Lower lobe of right lung (tissue), 2 donors: Measurements from ENCODE around the gene ADCY5. TPM values are rescaled to one million over a fixed set of nuclear protein-coding genes. Genes with fewer than 3 reads are reported as not detected.

Experiments
- ATAC-seq, 2 donors: fragments of 200-7000 bp; cut with Tn5 transposase; one replicate each; pipeline ENCODE4 v1.9.1; 2020 to 2022; ENCODE audit warnings: mild to moderate bottlenecking in 2 of 2, moderate library complexity in 2 of 2
- DNase-seq: peaks from one replicate; pipeline ENCODE4 v3.0.0-alpha.2; 2020
- H3K27ac ChIP-seq: fragments of 200-600 bp; one replicate; pipeline ENCODE4 v1.8.0; 2022
- H3K27me3 ChIP-seq: fragments of 200-600 bp; one replicate; pipeline ENCODE4 v1.8.0; 2022; ENCODE audit warnings: low read depth
- H3K36me3 ChIP-seq: fragments of 200-600 bp; one replicate; pipeline ENCODE4 v1.8.0; 2022; ENCODE audit warnings: mild to moderate bottlenecking
- H3K4me1 ChIP-seq: fragments of 200-600 bp; one replicate; pipeline ENCODE4 v1.8.0; 2022
- H3K4me3 ChIP-seq: fragments of 200-600 bp; one replicate; pipeline ENCODE4 v1.8.0; 2022; ENCODE audit warnings: mild to moderate bottlenecking
- H3K9me3 ChIP-seq: fragments of 200-600 bp; one replicate; pipeline ENCODE4 v1.8.0; 2022
- intact Hi-C: fragments of 100-400 bp; cut with DNase I; formaldehyde crosslinking; loops from one replicate; pipeline ENCODE4 v1.11.0; 2022
- total RNA-seq: library from RNA; stranded (reverse); fragmentation: NEBNext Ultra II Directional; extraction: Animal tissue kit (Norgen Biotek cat#: 25700); gene quantifications from one replicate; pipeline ENCODE4 v1.2.1, GENCODE V29; 2021
- TF ChIP-seq, protein P1 (sequence below): fragments of 200-600 bp; IDR thresholded peaks from one replicate; pipeline ENCODE4 v1.8.0; 2022; ENCODE audit warnings: antibody characterized with exemption, mild to moderate bottlenecking
- donor health status: DM: no; HTN: yes; CAD: no; lungs with severe emphysema.

ADCY5 gene
- total RNA-seq, 1 donor from 2014 or later, result 5.6 TPM

DNA sequence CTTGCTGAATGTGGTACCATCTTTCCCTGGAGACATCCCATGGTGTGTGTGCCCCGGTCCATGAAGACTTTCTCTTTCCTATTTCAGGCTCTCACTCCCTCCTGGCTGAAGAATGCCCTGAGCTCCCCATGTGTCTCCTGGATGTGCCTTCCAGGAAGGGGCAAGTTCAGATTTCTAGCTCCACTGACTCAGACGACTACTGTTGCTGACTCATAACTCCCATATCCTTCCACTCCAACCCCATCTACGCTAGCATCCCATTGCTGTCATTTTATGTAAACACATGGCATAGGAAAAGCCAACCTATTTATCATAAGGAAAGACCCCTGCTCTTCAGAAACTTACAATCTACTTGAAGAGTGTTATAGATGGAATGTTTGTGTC, 95.0 kb downstream of the ADCY5 start:
- H3K9me3 ChIP-seq, result no peaks in the 10 kb centered on the region
- no peak overlapping the region for H3K27ac ChIP-seq
- no peaks in the 10 kb centered on the region for H3K4me1 ChIP-seq
- no peak for DNase-seq
- H3K4me3 ChIP-seq, result no peak overlapping the region
- no peaks in the 10 kb centered on the region for H3K36me3 ChIP-seq
- TF ChIP-seq, protein P1, sequence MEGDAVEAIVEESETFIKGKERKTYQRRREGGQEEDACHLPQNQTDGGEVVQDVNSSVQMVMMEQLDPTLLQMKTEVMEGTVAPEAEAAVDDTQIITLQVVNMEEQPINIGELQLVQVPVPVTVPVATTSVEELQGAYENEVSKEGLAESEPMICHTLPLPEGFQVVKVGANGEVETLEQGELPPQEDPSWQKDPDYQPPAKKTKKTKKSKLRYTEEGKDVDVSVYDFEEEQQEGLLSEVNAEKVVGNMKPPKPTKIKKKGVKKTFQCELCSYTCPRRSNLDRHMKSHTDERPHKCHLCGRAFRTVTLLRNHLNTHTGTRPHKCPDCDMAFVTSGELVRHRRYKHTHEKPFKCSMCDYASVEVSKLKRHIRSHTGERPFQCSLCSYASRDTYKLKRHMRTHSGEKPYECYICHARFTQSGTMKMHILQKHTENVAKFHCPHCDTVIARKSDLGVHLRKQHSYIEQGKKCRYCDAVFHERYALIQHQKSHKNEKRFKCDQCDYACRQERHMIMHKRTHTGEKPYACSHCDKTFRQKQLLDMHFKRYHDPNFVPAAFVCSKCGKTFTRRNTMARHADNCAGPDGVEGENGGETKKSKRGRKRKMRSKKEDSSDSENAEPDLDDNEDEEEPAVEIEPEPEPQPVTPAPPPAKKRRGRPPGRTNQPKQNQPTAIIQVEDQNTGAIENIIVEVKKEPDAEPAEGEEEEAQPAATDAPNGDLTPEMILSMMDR, result no peak
- no peak for ATAC-seq
- no peaks in the 10 kb centered on the region for H3K27me3 ChIP-seq
- intact Hi-C loops, result no loop called here

DNA sequence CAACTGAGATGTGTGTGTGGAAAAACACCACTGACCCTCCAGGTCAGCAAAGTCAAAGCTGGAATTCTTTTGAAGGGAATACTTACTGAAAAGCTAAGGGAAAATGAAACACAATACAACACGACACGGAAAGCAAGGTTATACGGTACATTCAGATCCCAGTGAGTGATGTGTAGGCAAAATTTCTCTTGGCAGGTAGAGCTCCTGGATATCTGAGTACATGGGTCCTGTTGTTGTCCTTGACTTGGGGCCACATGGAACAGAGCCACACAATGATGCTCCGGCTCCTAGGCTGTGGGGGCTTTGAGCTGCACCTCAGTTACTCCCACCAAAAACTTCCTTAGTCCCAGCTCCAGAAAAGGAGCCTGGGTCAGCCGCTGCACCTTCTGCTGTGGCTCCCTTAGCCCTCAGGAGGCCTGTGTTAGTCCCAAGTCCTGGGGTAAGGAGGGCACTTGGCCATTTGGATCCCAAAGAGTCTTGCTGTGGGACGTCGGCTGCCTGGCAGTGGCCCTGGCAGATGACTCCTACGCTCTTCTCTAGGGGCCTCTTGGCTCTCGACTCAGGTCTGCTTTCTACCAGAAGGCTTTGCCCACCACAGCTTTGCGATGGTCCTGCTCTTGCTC, 95.6 kb downstream of the ADCY5 start:
- DNase-seq (no peak), ATAC-seq (no peak)
- intact Hi-C loops, result no loop called here
- no peaks in the 10 kb centered on the region for H3K9me3 ChIP-seq
- H3K27me3 ChIP-seq, result no peaks in the 10 kb centered on the region
- H3K27ac ChIP-seq, result no peak overlapping the region
- H3K36me3 ChIP-seq, result no peaks in the 10 kb centered on the region
- no peak overlapping the region for H3K4me3 ChIP-seq
- no peaks in the 10 kb centered on the region for H3K4me1 ChIP-seq
- TF ChIP-seq, protein P1, result no peak

DNA sequence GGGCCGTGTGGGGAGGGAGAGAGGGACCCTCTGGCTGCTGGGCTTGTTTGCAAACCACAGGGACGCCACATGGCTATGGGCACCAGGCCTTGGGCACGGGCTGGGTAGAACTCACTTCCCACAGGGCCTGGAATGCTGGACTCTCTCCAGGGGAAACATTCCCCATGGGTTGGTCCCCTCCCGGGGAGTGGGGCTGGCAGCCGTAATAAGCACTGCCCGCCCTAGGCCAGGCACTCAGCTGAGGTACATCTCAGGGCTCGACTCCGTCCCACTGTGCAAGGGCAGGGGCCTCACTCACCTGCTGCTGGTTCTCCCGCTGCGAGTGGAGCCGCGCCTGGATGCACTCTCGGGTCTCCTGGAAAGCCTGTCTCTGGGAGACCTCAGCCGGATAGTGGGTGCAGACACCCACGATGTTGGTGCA, 96.7 kb downstream of the ADCY5 start:
- DNase-seq, result no peak
- ATAC-seq, result peak; percentile 31 to 33
- TF ChIP-seq, protein P1, result no peak
- no peaks in the 10 kb centered on the region for H3K27me3 ChIP-seq
- no peaks in the 10 kb centered on the region for H3K36me3 ChIP-seq
- intact Hi-C loops, result no loop called here
- H3K9me3 ChIP-seq, result no peaks in the 10 kb centered on the region
- no peak overlapping the region for H3K27ac ChIP-seq
- no peaks in the 10 kb centered on the region for H3K4me1 ChIP-seq
- H3K4me3 ChIP-seq, result no peak overlapping the region

DNA sequence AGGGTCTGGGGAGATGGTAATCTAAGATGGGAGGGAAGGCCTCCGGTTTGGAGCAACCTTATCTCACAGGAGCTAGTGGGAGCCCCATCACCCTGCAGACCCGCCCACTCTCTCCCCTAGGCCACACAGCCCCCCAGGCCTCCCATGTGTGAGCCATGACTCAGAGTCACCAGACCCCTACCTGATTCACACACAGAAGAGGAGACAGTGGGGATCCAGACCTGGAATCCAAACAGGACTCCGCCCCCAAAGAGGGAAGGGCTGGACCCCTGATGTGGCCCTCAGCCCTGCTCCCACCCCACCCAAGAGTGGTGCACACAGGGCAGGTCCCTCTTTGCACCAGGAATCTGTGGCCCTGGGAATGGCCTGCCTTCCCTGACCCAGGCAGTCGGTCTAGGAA, 97.4 kb downstream of the ADCY5 start:
- no peaks in the 10 kb centered on the region for H3K4me1 ChIP-seq
- ATAC-seq (no peak), DNase-seq (no peak)
- no peak overlapping the region for H3K27ac ChIP-seq
- no peaks in the 10 kb centered on the region for H3K9me3 ChIP-seq
- TF ChIP-seq, protein P1, result no peak
- H3K36me3 ChIP-seq, result no peaks in the 10 kb centered on the region
- no peak overlapping the region for H3K4me3 ChIP-seq
- intact Hi-C loops, result no loop called here
- H3K27me3 ChIP-seq, result no peaks in the 10 kb centered on the region

DNA sequence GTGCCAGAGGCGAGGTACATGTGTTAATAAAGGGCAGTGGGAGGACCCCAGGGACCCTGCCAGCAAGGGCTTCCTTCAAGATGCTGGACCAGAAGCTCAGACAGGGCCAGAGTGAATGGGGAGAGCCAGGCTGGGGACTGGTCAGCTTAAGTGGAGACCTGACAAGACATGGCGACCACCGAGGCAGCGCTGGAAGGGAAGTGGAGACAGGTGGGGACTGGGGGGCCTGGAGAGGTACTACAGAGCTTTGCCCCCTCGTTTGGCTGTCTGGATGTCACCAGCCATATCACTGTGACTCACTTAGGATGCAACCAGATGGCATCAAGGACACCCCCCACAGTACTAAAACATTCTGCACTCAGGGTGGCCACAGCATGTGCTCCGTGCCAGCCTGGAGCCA, 97.9 kb downstream of the ADCY5 start:
- H3K4me3 ChIP-seq, result no peak overlapping the region
- no peak for DNase-seq
- no peaks in the 10 kb centered on the region for H3K4me1 ChIP-seq
- intact Hi-C loops, result no loop called here
- no peaks in the 10 kb centered on the region for H3K27me3 ChIP-seq
- no peaks in the 10 kb centered on the region for H3K36me3 ChIP-seq
- no peak overlapping the region for H3K27ac ChIP-seq
- no peak for ATAC-seq
- TF ChIP-seq, protein P1, result no peak
- no peaks in the 10 kb centered on the region for H3K9me3 ChIP-seq
